Suppressor macrophage (primary cell): Measurements from ENCODE around the gene YKT6.
A peak's percentile ranks its signal among the peaks of the same experiment; 100 is the strongest.

ENCODE experiments used
- DNase-seq, 4 experiments: peaks; one replicate each; pipeline ENCODE4 v3.0.0-alpha.2; 2020 to 2022

The YKT6 gene

DNA sequence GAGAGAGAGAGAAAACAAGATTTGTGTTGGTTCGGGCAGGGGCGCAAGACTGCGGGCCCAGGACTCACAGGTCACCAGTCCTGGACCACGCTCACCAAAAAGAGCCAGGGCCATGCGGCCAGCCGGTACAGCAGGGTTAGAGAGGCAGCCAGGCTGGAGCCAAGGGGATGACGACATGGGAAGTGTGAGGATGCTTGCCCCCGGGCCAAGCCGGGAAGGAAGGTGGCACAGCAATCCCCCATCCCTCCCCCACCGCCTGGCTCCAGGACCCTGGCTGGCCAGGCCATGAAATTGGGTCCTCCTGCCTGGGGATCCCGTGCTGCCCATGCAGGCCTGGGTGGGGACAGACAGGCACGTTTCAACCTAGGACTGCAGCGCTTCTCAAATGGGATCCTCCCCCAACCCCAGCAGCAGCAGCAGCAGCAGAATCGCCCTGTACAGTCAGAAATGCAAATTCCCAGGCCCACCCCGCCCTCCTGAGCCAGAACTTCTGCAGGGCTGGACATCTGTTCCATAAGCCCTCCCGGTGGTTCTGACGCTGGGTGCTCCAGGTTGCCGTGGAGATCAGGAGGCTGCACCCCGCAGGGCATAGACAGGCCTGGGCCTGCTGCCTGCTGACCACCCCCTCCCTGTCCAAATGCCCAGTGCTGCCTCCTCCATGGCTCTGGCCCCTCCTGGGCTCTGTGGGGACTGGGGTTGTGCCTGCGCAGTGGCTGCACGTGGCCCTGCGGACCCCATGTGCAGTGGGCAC lies 35.0 kb downstream of the YKT6 start:
- DNase-seq = no peak

DNA sequence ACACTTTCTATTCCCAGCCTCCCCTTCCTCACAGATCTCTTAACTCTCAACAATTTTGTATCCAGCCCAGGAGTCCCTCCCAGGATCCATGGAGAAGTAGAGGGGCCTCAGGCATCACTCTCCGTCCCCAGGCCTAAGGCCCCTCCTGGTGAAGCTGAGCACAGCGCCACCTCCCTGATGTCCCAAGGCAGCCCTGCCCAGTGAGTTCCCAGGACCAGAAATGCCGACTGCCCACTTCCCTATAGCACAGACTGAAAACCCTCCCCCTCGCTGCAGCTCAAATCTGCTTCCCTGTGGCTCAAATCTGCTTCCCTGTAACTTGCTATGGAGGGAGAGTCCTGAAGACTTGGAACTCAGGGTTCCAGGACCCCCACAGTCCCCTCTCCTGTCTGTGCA lies 35.6 kb downstream of the YKT6 start:
- peak; percentile 52 to 77 (median 72) for DNase-seq

DNA sequence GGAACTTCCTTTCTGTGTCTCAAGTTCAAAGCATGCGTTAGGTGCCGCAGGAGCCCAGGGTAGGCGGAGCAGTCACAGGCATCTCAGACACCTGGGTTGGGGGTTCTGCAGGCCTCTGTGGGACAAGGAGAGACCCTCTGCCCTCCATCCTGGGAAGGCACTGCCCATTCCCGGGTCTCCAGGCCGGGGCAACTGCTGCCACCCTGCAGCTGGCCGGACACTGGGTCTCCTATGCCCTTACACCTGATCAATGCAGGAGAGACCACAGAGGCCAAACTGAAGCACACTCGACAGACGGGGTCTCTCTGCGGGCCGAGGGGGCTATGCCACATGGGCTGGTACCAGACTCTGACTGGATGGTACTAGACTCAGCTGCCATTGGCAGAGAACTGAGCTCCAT lies 36.9 kb downstream of the YKT6 start:
- DNase-seq = no peak

DNA sequence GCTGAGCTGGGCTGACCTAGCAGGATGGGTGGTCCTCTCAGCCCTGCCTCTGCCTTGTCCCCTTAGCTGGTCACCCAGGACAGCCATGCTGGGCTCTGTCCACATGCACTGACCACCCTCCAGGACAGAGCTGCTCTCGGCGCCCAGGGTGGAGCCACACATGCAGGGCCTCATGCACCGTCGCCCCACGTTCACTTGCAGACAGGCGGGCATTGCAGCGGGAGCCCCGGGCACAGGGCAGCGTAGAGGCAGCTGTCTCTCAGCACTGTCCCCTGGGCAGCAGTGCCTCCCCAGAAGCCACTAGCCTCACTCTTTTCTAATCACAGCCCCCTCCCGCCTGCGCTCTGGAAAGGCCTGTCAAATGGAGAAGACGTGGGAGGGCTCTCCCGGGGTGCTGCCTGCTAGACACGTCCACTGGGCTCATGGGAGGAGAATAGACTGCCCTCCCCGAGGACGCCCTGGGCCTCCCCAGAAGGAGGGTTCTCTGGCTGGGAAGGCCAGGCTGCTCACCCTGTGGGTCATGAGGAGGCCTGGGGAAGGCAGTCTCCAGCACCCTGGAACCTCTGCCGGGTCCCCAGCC lies 37.4 kb downstream of the YKT6 start:
- DNase-seq = no peak

DNA sequence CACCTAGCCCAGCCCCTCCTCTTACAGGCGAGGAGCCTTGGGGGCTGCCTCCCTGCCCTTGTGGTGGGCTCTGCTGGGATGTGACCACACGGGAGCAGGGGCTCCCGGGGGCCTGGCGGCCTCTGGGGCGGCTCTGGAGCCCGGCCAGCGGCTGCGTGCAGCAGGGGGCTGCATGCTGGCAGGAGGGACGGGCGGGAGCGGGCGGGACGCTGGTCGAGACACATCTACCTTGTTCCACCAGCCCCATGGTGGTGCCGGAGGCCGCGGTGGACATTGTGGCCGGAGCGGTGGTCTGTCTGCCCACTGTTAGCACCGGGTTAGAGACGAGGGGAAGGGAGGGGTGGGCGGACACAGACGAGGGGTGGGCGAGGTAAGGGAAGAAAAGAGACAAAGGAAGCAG lies 38.6 kb downstream of the YKT6 start:
- DNase-seq = no peak

DNA sequence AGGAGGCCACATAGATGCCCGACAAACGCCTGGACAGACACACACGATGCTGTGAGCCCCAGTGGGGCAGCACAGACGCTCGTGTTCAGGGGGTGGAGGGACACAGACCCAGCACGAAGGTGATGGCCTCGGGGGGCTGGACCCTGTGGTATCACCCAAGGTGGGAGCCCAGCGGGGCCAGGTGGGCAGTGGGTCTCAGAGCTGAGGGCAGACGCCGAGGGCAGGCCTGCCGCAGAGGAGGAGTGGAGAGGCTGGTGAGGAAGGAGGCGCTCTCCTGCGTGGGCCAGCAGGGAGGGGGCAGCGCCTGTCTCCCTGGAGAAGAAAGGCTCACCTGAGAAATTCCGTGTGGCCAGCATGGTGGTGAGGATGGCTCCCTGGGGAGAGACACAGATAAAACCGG lies 39.6 kb downstream of the YKT6 start:
- no peak for DNase-seq

DNA sequence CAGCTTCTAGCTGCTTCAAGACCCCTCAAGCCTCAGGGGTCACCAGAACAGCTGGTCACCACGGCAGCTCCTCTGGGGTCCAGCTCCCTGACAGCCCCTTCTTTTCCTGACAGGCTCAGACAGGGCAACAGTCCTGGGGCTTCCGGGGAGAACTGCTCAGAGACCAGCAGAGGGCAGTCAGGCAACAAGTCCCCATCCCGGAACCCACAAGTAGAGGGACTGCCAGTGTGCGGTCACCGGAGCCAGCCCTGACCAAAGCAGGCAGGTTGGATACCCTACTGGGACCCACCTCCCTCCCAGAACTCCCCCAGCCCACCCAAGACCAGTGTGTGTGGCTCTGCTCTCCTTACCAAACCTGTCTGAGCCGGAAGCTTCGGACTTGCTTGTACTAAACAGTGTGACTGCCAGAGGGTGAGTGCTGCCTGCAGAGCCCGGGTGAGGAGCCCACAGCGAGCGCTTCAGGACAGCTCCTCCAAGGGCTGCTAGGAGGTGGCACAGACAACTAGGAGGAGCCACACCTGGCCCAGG lies 40.3 kb downstream of the YKT6 start:
- peak; percentile 78 to 92 (median 87) for DNase-seq

DNA sequence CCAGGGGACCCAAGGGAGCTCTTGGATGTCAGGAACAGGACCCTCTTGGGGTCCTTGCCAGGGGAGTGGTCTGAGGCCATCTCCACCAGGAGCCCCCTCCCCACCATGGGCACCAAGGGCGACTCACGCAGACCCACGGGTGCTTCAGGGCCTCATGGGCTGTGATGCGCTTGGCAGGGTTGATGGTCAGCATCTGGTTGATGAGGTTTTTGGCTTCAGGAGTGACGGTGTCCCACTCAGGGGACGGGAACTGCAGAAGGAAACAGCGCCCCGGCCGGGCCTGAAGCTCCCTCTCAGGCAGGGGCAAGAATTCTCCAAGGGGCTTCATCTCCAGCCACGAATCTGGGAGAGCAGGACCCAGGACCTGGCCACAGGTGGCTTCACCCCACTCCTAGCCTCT lies 41.3 kb downstream of the YKT6 start:
- DNase-seq = no peak

DNA sequence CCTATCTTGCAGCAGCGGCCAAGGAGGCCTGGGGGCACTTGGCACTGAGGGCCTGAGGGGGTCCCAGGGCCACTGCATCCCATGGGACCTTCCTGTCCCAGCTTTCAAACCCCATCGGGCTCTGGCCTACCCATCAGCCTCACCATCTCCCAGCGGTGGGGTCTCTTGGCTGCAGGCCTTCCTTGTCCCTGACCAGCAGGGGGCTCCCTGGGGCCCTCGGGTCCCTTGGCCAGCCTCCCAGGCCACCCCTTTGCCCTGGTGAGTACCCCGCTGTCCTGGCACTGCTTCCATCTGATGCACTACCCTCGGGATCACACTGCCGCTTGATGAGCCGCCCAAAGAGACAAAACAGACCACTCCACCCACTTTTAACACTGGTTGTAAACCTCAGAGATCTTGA lies 43.5 kb downstream of the YKT6 start:
- DNase-seq = peak; percentile 32 to 75 (median 59)

DNA sequence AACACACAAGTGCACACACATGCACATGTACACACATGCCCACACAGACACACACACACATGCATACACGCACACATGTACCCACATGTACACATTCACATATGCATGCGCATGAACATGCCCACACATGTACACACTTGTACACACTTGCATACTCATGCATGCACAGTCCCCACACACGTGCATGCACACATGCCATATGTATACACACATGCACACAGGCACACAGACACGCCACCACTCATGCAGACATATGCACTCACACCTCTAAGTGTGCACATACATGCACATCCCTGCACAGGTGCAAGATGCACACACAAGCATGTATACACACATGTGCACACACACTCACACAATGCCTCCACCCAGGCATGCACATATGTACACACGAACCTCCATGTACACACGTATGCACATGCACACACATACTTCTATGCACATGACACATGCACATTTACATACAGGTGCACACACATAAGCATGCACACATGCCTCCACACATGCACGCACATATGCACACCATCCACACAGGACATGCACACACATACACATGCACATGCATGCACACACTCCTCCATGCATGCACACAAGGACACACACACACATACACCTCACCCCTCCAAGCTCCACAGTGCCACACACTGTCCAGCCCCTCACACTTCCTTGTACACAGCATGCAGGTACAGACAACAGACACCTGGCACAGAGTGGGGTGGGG lies 45.8 kb downstream of the YKT6 start:
- no peak for DNase-seq

DNA sequence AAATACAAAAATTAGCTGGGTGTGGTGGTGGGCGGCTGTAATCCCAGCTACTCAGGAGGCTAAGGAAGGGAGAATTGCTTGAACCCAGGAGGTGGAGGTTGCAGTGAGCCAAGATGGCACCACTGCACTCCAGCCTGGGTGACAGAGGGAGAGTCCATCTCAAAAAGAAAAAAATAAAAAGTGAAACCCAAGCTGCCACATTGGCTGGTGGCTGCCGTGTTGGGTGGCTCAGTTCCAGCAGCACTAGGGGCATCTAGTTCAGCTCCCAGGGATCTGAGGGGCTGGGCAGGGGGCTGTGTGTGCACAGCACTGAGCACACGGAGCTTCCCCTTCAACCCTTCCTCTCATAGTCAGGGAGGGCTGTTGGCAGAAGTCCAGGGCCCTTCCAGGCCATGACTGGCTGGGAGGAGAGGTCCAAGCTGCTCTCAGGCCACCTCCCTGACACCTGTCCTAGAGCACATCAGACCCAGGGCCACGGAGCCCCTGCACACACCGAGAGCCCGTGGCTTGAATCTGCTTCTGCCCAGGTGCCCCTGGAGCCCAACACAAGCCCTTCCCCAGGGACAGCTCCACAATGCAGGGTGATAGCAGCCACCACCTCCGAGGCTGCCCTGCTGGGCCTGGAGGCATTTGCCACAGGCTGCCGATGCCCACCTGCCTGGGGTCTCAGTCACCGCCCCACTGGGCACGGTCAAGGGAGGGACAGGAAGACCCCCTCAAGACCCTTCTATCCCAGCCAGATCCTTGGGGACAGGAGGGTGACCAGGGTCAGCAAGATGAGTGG lies 47.3 kb downstream of the YKT6 start:
- DNase-seq = no peak

DNA sequence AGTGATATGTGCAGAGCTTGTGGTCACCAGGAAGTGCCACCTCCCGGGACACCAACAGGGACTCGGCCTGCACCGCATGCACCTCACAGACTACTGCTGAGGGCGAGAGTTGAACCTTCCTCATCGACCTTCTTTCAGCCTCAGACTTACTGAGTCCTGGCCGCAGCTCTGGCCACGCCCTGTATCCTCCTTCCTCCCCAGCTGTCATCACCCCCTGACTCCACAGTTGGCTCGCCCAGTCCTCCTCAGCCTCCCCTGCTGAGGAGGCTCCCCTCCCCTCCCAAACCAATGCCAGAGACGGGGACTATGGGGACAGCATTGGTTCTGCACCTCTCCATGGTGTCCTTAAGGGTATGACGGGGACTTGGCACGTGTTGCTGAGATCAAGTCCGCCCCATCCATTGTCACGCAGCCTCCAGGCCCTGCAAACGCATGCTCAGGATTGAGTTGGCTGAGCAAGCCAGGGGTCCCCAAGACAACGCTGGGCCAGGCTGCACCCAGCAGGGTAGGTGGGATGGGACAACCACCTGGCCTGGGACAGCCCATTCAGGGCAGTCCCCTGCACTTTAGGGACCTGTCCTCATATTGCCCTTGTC lies 49.0 kb downstream of the YKT6 start:
- DNase-seq = no peak

DNA sequence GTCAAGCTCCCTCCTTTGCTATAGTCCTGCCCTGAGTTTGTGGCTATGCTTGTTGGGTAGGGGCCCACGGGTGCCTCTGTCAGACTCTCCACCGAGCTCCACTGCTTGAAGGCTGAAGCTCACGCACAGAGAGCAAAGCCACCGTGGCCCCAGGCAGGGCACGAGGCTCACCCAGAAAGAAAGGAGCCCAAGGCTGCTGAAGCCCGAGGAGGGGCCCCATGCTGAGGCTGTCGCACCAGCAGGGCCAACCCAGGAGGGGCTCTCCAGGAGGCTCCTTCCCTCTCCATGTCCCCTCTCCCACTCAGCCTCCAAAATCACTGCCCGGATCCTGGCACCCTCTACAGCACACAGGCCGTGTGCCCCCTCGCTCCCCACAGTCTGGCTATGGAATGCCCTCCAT lies 50.5 kb downstream of the YKT6 start:
- DNase-seq = no peak

DNA sequence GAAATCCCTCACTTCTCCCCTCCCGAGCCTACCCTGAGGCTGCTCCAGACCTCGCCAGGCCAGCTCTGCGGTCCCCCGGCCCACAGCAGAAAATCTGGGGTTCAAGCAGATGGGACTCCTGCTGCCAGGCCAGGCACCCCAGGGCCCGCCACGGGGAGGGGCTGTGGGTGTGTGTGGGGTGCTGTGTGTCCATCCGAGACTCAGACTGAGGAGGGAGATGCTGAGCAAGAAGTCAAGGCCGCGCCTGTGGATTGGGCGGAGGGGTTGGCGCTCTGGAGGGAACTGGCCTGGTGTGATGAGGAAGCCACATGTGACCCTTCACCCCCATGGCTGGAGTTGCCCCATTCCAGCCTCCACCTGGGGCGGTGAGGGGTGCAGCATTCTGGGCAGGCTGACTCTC lies 51.1 kb downstream of the YKT6 start:
- peak in 1 of 4 experiments; percentile 27 for DNase-seq

DNA sequence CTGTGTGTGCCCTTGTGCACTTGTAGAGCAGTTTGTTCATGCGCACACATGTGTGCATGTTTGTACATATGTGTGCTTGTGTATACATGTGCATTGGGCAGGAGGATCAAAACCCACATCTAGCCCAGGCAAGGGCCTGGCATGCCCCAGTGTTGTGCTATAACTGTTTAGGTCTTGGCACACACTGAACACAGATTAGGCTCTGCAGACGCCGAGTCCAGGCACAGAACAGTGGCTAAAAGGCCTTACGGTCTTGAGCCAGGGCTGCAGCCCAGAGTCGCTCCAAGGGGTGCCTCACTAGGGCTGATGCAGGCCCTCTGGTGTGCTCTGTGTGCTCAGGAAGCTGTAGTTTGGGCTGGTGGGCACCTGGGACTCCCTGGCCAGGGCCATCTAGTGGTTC lies 55.7 kb downstream of the YKT6 start:
- peak in 1 of 4 experiments; percentile 15 for DNase-seq

DNA sequence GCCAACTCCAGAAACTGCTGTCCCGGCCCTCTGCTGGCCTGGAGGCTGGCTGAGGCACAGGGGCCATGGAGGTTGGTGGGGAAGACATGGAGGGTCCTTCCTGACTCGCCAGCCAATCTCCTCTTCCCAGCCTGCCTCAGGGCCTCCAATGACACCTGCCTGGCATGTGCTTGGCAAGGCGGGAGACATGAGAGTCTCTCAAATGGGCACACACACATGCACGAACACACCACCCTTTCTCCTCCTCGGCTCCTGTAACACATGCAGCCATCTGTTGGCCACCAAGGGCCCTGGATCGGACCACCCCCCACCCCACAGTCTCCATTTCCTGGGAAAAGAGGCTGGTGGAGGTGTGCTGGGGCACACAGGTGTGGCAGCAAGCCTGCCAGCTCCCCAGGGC lies 56.4 kb downstream of the YKT6 start:
- no peak for DNase-seq

DNA sequence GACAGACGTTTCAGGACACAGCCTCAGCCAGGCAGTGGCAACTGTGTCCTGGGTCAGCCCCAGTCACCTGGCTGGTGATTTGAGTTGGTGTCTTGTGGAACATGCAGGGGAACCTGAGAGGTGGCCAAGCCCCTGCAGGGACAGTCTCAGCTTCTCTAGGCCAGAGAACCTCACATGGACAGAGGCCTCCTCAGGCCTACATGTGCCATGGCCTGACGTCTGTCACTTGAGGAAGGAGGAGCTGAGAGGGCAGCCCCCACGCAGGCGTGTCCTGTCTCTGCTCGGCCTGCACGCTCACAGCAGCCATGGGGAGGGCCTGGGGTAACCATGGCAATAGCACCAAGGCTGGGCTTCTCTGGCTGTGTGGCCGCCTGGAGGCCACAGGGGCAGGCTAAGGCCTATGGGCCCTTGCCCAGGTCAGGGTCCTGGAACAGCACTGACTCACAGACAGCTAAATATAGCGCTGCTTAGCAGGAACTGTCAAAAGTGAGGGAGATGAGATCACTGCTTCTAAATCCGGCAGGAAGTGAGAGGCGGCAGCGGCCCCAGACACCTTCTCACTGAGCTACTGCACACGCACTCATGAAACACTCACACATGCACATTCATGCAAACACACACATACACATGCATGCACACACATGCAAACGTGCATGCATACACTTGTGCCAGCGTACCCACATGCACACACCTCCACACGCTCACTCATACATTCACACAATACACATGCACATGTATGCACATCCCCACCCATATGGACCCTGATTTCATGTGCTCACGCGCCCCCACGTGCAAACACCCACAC lies 57.0 kb downstream of the YKT6 start:
- DNase-seq = peak; percentile 91 to 98 (median 94)

DNA sequence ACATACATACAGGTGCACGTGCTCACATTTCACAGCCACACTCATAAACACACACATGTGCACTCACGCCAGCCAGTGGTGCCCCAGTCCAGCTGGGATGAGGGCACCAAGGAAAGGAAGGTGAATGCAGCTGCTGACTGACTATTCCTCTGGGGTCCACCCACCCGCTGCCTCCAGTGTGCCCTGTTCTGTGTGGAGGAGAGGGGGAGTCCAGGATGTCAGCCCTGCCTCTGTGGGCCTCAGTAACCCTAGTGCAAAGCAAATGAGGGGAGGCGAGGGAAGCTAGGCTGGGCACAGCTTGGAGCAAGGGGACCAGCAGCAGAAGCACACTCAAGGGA lies 57.6 kb downstream of the YKT6 start:
- DNase-seq = peak in 1 of 4 experiments; percentile 24

DNA sequence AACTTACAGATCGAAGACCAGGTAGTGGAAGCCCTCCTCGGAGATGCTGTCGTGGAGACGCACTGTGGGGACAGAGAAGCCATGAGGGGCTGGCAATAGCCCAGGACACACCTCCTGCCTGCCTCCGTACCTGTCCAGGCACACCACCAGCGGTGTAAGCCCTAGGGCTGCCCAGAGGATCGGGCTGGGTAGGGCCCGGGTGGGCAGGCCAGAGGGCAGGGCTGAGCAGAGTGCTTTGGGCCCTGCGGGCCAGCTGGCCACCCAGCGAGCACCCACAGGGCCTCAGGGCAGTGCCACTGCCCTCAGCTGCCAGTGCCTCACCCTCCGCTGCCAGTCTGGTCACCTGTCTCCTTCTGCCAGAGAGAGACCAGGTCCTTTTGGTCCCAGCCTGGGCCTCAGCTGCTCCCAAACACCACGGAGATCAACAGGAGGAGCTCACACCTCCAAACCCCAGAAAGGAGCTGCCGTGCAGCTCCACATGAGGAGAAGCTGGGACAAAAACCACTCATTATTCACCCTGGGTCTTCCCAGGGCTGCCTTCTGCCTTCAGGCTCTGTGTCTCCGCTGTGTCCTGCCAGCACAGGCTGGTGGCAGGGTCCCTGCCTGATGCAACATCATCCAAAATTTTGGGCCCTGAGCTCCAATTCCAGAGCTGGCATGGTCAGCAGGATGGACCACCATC lies 58.2 kb downstream of the YKT6 start:
- DNase-seq = no peak

DNA sequence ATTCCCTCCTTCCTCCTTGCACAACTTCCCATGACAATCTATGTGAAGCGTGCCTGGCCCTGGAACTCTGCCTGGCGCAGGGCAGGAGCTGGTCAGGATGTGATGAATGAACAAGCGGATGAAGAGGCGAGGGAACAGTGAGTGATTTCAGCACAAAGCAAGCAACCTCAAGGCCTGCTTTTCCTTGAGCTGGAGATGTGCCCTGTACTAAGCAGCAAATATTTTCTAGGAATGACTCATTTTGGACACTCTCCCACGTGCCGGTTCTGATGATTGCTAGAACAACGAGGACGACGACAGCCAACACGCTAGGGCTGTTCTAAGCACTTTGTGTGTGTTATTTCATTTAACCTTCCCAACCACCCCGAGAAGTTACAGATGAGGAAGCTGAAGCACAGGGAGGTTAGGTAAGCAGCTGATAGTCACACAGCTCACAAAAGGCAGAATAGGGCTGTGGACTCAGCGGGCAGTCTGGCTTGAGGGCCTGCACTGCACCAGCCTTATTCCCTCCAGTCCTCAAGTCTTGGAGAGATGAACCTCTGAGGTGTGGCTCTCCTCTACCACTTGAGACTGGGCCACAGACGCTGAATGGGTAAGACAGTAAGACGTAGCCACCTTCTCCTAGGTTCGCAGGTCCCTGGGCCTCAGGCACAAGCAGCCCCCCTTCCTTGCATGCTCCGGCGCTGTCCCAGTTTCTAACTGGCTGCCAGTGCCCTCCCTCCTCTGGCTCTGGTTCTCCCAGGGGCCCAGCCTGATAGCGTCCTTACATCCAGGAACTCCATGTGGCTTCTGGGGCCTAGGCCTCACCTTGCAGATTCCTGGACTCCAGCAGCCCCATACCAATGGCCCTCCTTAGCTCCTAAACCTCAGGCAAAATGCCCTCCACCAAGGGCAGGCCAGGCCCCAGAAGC lies 59.0 kb downstream of the YKT6 start:
- DNase-seq = peak; percentile 60 to 82 (median 73)
